ENCODE results near the gene SAYSD1. TPM values are rescaled to one million over a fixed set of nuclear protein-coding genes. Genes with fewer than 3 reads are reported as not detected.

Gene SAYSD1
- total and polyA plus RNA-seq, 2 of the 8 experiments (the other 6 are each of a cell fraction or from before 2014, with no cell fraction given), result 6.7 to 7.9 TPM

- no peak overlapping the region for H2AK5ac ChIP-seq (ENCODE audit: low read depth, low read length)
- H3K18ac ChIP-seq (ENCODE audit: extremely low read depth, low read length), result no peak overlapping the region
- no peak overlapping the region for H2BK20ac ChIP-seq (ENCODE audit: low read length)
- peaks cover 0 to 3% (median under 1%) of the 10 kb centered on the region in 4 experiments; a peak in 2 of 7 replicates for H3K27me3 ChIP-seq (replicated peaks in 1 of 4; ENCODE audit: control insufficient read depth in 3 of 4, extremely low read depth in 1 of 4, insufficient read depth in 3 of 4, low read length in 3 of 4)
- no peak overlapping the region for H3K27ac ChIP-seq (ENCODE audit: low read depth, low read length)
- no peak overlapping the region for H3K4ac ChIP-seq (replicated peaks; ENCODE audit: insufficient read length, low read depth, low read length)
- FAIRE-seq, result no peak
- no peak overlapping the region for H2BK15ac ChIP-seq (ENCODE audit: low read length)
- no peak overlapping the region for H2AFZ ChIP-seq (ENCODE audit: low read length)
- no peak overlapping the region for H4K8ac ChIP-seq (ENCODE audit: extremely low read depth, insufficient read depth, low read length)
- no peaks in the 10 kb centered on the region for H3K9me3 ChIP-seq (ENCODE audit: insufficient read depth in 2 of 2, low read depth in 1 of 2, low read length in 1 of 2)
- H4K5ac ChIP-seq (ENCODE audit: insufficient read length, low read depth, low read length), result no peak overlapping the region
- no peak overlapping the region for H3K14ac ChIP-seq (ENCODE audit: insufficient read length)
- no peak overlapping the region for H2BK120ac ChIP-seq (replicated peaks; ENCODE audit: low read depth, low read length)
- H3K4me2 ChIP-seq (ENCODE audit: insufficient read depth in 1 of 2, low read depth in 2 of 2, low read length in 2 of 2), result no peak overlapping the region
- peaks cover 0 to 2% of the 10 kb centered on the region in 2 experiments for H4K20me1 ChIP-seq (replicated peaks in 1 of 2; ENCODE audit: control insufficient read depth in 1 of 2, insufficient read depth in 2 of 2, low read length in 2 of 2)
- no peaks in the 10 kb centered on the region for H3K79me2 ChIP-seq (ENCODE audit: control insufficient read depth in 1 of 2, insufficient read depth in 2 of 2, low read length in 2 of 2)
- H3K79me1 ChIP-seq (ENCODE audit: low read depth, low read length), result 0 out of 2 replicates have a peak, but pooled peaks cover 2% of the 10 kb centered on the region
- H3K23me2 ChIP-seq (ENCODE audit: low read depth, low read length), result no peaks in the 10 kb centered on the region; the same call in 1 of the 2 replicates
- 85% methylated on average over 15 of the region's 17 CpGs; no CpG with 5 or more reads in 1 of the 2 experiments for WGBS, 2 experiments (ENCODE audit: extremely low coverage in 1 of 2, insufficient coverage in 1 of 2, insufficient read length in 1 of 2, insufficient replicate concordance in 2 of 2, low coverage in 1 of 2, low lambda C conversion rate in 2 of 2, missing lambda C conversion rate in 1 of 2)
- no peak overlapping the region for H3K9ac ChIP-seq (replicated peaks in 1 of 4; ENCODE audit: extremely low read depth in 1 of 4, low read depth in 3 of 4, low read length in 3 of 4)
- no peak overlapping the region for H2BK12ac ChIP-seq (ENCODE audit: low read depth, low read length)
- H2BK5ac ChIP-seq (ENCODE audit: low read depth, low read length), result no peak overlapping the region
- no peak overlapping the region for H3K4me3 ChIP-seq (ENCODE audit: extremely low read depth in 1 of 4, insufficient read depth in 2 of 4, low read depth in 3 of 4, low read length in 4 of 4)
- POLR2A ChIA-PET (ENCODE audit: partially characterized antibody), result no interaction called here
- CTCF ChIA-PET (ENCODE audit: partially characterized antibody), result interaction anchor here (0.6 to 5.1 kb wide), 5 partner anchors 28 to 157 kb away, joined by 3 to 28 read pairs (median 3); no protein-coding TSS in a partner anchor
- TF ChIP-seq TAF7 (optimal IDR thresholded peaks at IDR 0.05; ENCODE audit: borderline replicate concordance, low read depth, low read length) (no peak), TCF12 (IDR thresholded peaks at IDR 0.05; ENCODE audit: low read depth, low read length) (no peak), RAD21 (IDR thresholded peaks at IDR 0.05 in 1 of 2, conservative IDR thresholded peaks at IDR 0.05 in 1 of 2; ENCODE audit: low read depth in 2 of 2, low read length in 2 of 2) (no peak), KDM4A (IDR thresholded peaks at IDR 0.05; ENCODE audit: low read depth, low read length, severe bottlenecking) (no peak), BRCA1 (IDR thresholded peaks at IDR 0.05; ENCODE audit: low read depth, low read length) (no peak)
- DNase-seq (ENCODE audit: low read depth in 1 of 2, low spot score in 2 of 2), result no peak
- H3K23ac ChIP-seq (ENCODE audit: insufficient read length), result no peak overlapping the region
- H3K36me3 ChIP-seq (ENCODE audit: control insufficient read depth in 2 of 4, insufficient read depth in 4 of 4, low read length in 3 of 4), result peaks cover 0 to 3% (median 2%) of the 10 kb centered on the region in 4 experiments; a peak in 2 of 8 replicates
- H4K91ac ChIP-seq (replicated peaks; ENCODE audit: insufficient read length, low read length), result no peak overlapping the region
- H3K56ac ChIP-seq (replicated peaks; ENCODE audit: insufficient read length, low read depth, low read length), result no peak overlapping the region
- peaks cover 0 to 13% (median under 1%) of the 10 kb centered on the region in 4 experiments; a peak in 4 of 7 replicates for H3K4me1 ChIP-seq (replicated peaks in 1 of 4; ENCODE audit: control insufficient read depth in 3 of 4, insufficient read depth in 4 of 4, low read length in 3 of 4)
These were observed 57.5 kb downstream of the SAYSD1 start for GRCh38 chr6:39057251-39058155.

Measured in H1 (cell line).